GM11168 (cell line): Measurements from ENCODE around the gene P2RX6.
"Not testable (repeated sequence)": the region's sequence is repeated elsewhere in the genome, so short reads cannot be mapped to it uniquely, and the experiment has no call there.

Source experiments
- in situ Hi-C: fragments of 300-500 bp; cut with MboI; formaldehyde crosslinking; loops from one replicate; pipeline ENCODE4 v1.12.0; 2022; ENCODE audit warnings: low sequenced_read_pairs; ENCODE audit not compliant: unreplicated experiment

P2RX6 gene

GRCh38 chr22:21048965-21049364, 34.0 kb downstream of the P2RX6 start:
- in situ Hi-C loops: not testable (repeated sequence)

GRCh38 chr22:21051145-21051830, 36.3 kb downstream of the P2RX6 start:
- in situ Hi-C loops: no loop called here

- in situ Hi-C loops: no loop called here
Measured at GRCh38 chr22:21051831-21052400, 37.0 kb downstream of the P2RX6 start.

GRCh38 chr22:21052715-21053459, 37.9 kb downstream of the P2RX6 start:
- in situ Hi-C loops: no loop called here

GRCh38 chr22:21054046-21054713, 39.2 kb downstream of the P2RX6 start:
- in situ Hi-C loops: no loop called here

- in situ Hi-C loops: no loop called here
Measured at GRCh38 chr22:21054714-21055563, 40.0 kb downstream of the P2RX6 start.

- in situ Hi-C loops: no loop called here
Measured at GRCh38 chr22:21055564-21055834, 40.5 kb downstream of the P2RX6 start.

GRCh38 chr22:21055880-21056319, 40.9 kb downstream of the P2RX6 start:
- in situ Hi-C loops: no loop called here

GRCh38 chr22:21060363-21060762, 45.4 kb downstream of the P2RX6 start:
- in situ Hi-C loops: not testable (repeated sequence)

- in situ Hi-C loops: not testable (repeated sequence)
Measured at GRCh38 chr22:21061660-21062321, 46.8 kb downstream of the P2RX6 start.

- in situ Hi-C loops: not testable (repeated sequence)
Measured at GRCh38 chr22:21064425-21064824, 49.5 kb downstream of the P2RX6 start.

GRCh38 chr22:21064917-21065864, 50.2 kb downstream of the P2RX6 start:
- in situ Hi-C loops: no loop called here

GRCh38 chr22:21067075-21067900, 52.3 kb downstream of the P2RX6 start:
- in situ Hi-C loops: no loop called here

GRCh38 chr22:21067901-21068680, 53.1 kb downstream of the P2RX6 start:
- in situ Hi-C loops: no loop called here

GRCh38 chr22:21068681-21069276, 53.8 kb downstream of the P2RX6 start:
- in situ Hi-C loops: no loop called here

GRCh38 chr22:21069375-21069774, 54.4 kb downstream of the P2RX6 start:
- in situ Hi-C loops: no loop called here
